Measurements from ENCODE around the gene ACCSL. TPM values are rescaled to one million over a fixed set of nuclear protein-coding genes. Genes with fewer than 3 reads are reported as not detected.
A peak's percentile ranks its signal among the peaks of the same experiment; 100 is the strongest.

ACCSL gene
- total RNA-seq, 1 donor from 2014 or later: not detected

- H3K27ac ChIP-seq: peak within 1 kb of the TSS; percentile 87
- intact Hi-C loops (cut with DNase I): no loop called here
Observed at GRCh38 chr11:44095506-44096359, 48.0 kb downstream of the ACCSL start, which contains the start of gene EXT2. Gene EXT2, plus strand, starts transcription at chr11:44095678. Its CDS starts 12,035 bp downstream, at chr11:44107713.

GRCh38 chr11:44096360-44097185 is 48.8 kb downstream of the ACCSL start:
- H3K27me3 ChIP-seq: no peaks in the 10 kb centered on the region
- H3K27ac ChIP-seq: peak overlapping the region; percentile 87
- H3K4me1 ChIP-seq: peaks cover 28% of the 10 kb centered on the region
- no peaks in the 10 kb centered on the region for H3K36me3 ChIP-seq
- H3K9me3 ChIP-seq: no peaks in the 10 kb centered on the region
- no peak for TF ChIP-seq POLR2A (IDR thresholded peaks at IDR 0.05)
- no peak for TF ChIP-seq CTCF (IDR thresholded peaks at IDR 0.05)
- TF ChIP-seq POLR2AphosphoS5 (IDR thresholded peaks at IDR 0.05; ENCODE audit: insufficient read depth in 1 of 2, low read depth in 1 of 2): no peak
- DNase-seq (ENCODE audit: extremely low spot score in 2 of 2): no peak
- peak overlapping the region; percentile 86 to 93 for H3K4me3 ChIP-seq
- intact Hi-C loops (cut with DNase I): no loop called here

More at GRCh38 chr11:44095506-44096359, 48.0 kb downstream of the ACCSL start, which contains the start of gene EXT2:
- H3K9me3 ChIP-seq: no peaks in the 10 kb centered on the region
- H3K4me3 ChIP-seq: peak within 1 kb of the TSS; percentile 86 to 93
- no peaks in the 10 kb centered on the region for H3K36me3 ChIP-seq
- H3K27me3 ChIP-seq: no peaks in the 10 kb centered on the region
- no peak for DNase-seq (ENCODE audit: extremely low spot score in 2 of 2)
- H3K4me1 ChIP-seq: peaks cover 28% of the 10 kb centered on the region
- TF ChIP-seq POLR2AphosphoS5 (IDR thresholded peaks at IDR 0.05; ENCODE audit: insufficient read depth in 1 of 2, low read depth in 1 of 2) (peak; percentile 30 to 69), CTCF (IDR thresholded peaks at IDR 0.05) (peak; percentile 84 to 86 (median 84)), POLR2A (IDR thresholded peaks at IDR 0.05) (peak in 1 of 2 donors; percentile 8)

- no peak overlapping the region for H3K4me3 ChIP-seq
- peaks cover 28% of the 10 kb centered on the region for H3K4me1 ChIP-seq
- no peaks in the 10 kb centered on the region for H3K9me3 ChIP-seq
- no peaks in the 10 kb centered on the region for H3K36me3 ChIP-seq
- no peak overlapping the region for H3K27ac ChIP-seq
- intact Hi-C loops (cut with DNase I): no loop called here
- H3K27me3 ChIP-seq: no peaks in the 10 kb centered on the region
- DNase-seq (ENCODE audit: extremely low spot score in 2 of 2): no peak
- TF ChIP-seq CTCF (IDR thresholded peaks at IDR 0.05): no peak
- TF ChIP-seq POLR2AphosphoS5 (IDR thresholded peaks at IDR 0.05; ENCODE audit: insufficient read depth in 1 of 2, low read depth in 1 of 2): no peak
- no peak for TF ChIP-seq POLR2A (IDR thresholded peaks at IDR 0.05)
Observed at GRCh38 chr11:44097821-44098220, 50.0 kb downstream of the ACCSL start.

- intact Hi-C loops (cut with DNase I): no loop called here
- H3K27ac ChIP-seq: no peak overlapping the region
- no peaks in the 10 kb centered on the region for H3K36me3 ChIP-seq
- no peak for DNase-seq (ENCODE audit: extremely low spot score in 2 of 2)
- no peaks in the 10 kb centered on the region for H3K27me3 ChIP-seq
- TF ChIP-seq POLR2A (IDR thresholded peaks at IDR 0.05): no peak
- TF ChIP-seq CTCF (IDR thresholded peaks at IDR 0.05): no peak
- no peak for TF ChIP-seq POLR2AphosphoS5 (IDR thresholded peaks at IDR 0.05; ENCODE audit: insufficient read depth in 1 of 2, low read depth in 1 of 2)
- H3K4me1 ChIP-seq: peaks cover 16% of the 10 kb centered on the region
- H3K4me3 ChIP-seq: no peak overlapping the region
- no peaks in the 10 kb centered on the region for H3K9me3 ChIP-seq
Observed at GRCh38 chr11:44101098-44101497, 53.3 kb downstream of the ACCSL start.
